ENCODE measurements around the gene UGDH. TPM values are rescaled to one million over a fixed set of nuclear protein-coding genes. Genes with fewer than 3 reads are reported as not detected.
A peak's percentile ranks its signal among the peaks of the same experiment; 100 is the strongest.

Gene UGDH
- total RNA-seq, 1 donor = 277 TPM

DNA sequence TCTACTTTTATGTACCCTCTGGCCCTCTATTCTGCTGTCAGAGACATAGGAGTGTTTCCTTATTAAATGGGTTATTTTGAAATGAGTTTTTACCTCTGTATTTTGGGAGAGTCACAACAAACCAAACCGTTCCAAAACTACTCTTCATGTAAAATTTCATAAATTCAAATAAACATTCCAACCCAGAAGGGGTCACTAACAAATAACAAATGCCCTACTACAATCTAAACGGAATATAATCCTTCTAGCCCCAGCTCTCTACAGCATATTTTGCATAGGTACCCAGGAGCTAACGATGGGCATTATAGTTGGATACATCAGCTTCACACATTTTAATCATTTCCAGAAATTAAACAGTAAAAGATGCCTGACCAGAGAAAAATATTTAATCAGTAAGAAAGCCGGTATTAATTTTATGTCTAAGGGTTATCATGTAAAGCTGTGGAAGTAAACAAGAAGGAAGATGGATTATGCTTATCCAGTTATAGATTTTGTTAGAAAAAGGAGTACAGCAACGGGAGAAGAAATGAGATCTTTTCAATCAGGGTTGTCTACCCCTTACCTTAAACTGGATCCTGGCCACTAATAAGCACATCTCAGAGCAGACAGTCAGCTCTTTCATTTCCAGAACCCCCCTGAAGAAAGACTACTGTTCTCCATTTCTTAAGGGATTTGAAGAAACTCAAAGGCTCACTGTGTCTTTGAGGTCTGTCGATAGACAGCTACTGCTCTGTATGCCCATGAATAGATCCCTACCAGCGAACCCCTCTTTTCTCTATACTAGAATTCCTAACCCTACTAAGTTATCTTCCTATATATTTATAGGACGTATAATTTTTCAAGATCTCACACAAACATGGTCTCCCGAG, 1.2 kb downstream of the UGDH start:
- TF ChIP-seq, protein P1, sequence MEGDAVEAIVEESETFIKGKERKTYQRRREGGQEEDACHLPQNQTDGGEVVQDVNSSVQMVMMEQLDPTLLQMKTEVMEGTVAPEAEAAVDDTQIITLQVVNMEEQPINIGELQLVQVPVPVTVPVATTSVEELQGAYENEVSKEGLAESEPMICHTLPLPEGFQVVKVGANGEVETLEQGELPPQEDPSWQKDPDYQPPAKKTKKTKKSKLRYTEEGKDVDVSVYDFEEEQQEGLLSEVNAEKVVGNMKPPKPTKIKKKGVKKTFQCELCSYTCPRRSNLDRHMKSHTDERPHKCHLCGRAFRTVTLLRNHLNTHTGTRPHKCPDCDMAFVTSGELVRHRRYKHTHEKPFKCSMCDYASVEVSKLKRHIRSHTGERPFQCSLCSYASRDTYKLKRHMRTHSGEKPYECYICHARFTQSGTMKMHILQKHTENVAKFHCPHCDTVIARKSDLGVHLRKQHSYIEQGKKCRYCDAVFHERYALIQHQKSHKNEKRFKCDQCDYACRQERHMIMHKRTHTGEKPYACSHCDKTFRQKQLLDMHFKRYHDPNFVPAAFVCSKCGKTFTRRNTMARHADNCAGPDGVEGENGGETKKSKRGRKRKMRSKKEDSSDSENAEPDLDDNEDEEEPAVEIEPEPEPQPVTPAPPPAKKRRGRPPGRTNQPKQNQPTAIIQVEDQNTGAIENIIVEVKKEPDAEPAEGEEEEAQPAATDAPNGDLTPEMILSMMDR (IDR thresholded peaks at IDR 0.05; ENCODE audit: extremely low read depth, low read depth, low read length) = no peak
- DNase-seq (ENCODE audit: insufficient read length, low spot score, missing footprints) = peak; percentile 13
- Histone ChIP-seq H4K20me1 (ENCODE audit: insufficient read depth, low read length) (peaks cover 26% of the 10 kb centered on the region), H3K27me3 (ENCODE audit: insufficient read depth, low read length) (no peaks in the 10 kb centered on the region), H3K4me2 (ENCODE audit: insufficient read depth, low read length) (peak overlapping the region; percentile 94), H2AFZ (ENCODE audit: low read length) (no peak overlapping the region), H3K4me3 (ENCODE audit: insufficient read depth, low read length) (peak overlapping the region; percentile 94), H3K36me3 (ENCODE audit: insufficient read depth, low read length) (peaks cover 20% of the 10 kb centered on the region), H3K27ac (ENCODE audit: low read depth, low read length) (peak overlapping the region; percentile 94), H3K79me2 (ENCODE audit: insufficient read depth, low read length) (peaks cover 70% of the 10 kb centered on the region), H3K4me1 (ENCODE audit: insufficient read depth, low read length) (peaks cover 46% of the 10 kb centered on the region), H3K9me3 (ENCODE audit: low read depth, low read length) (no peaks in the 10 kb centered on the region)

- Histone ChIP-seq H3K36me3 (ENCODE audit: insufficient read depth, low read length) (peaks cover 33% of the 10 kb centered on the region), H3K79me2 (ENCODE audit: insufficient read depth, low read length) (peaks cover 82% of the 10 kb centered on the region), H3K4me1 (ENCODE audit: insufficient read depth, low read length) (peaks cover 49% of the 10 kb centered on the region), H3K27ac (ENCODE audit: low read depth, low read length) (peak overlapping the region; percentile 92), H3K27me3 (ENCODE audit: insufficient read depth, low read length) (no peaks in the 10 kb centered on the region), H3K9me3 (ENCODE audit: low read depth, low read length) (no peaks in the 10 kb centered on the region), H3K4me2 (ENCODE audit: insufficient read depth, low read length) (peak overlapping the region; percentile 94), H3K4me3 (ENCODE audit: insufficient read depth, low read length) (peak overlapping the region; percentile 94), H2AFZ (ENCODE audit: low read length) (no peak overlapping the region), H4K20me1 (ENCODE audit: insufficient read depth, low read length) (peaks cover 31% of the 10 kb centered on the region)
- TF ChIP-seq, protein P1 (IDR thresholded peaks at IDR 0.05; ENCODE audit: extremely low read depth, low read depth, low read length) = no peak
- peak; percentile 22 for DNase-seq (ENCODE audit: insufficient read length, low spot score, missing footprints)
These were observed 2.9 kb downstream of the UGDH start for GRCh38 chr4:39524161-39524957.

- peak overlapping the region; percentile 94 for H3K4me2 ChIP-seq (ENCODE audit: insufficient read depth, low read length)
- H3K4me1 ChIP-seq (ENCODE audit: insufficient read depth, low read length) = peaks cover 44% of the 10 kb centered on the region
- TF ChIP-seq, protein P1 (IDR thresholded peaks at IDR 0.05; ENCODE audit: extremely low read depth, low read depth, low read length) = no peak
- H3K4me3 ChIP-seq (ENCODE audit: insufficient read depth, low read length) = peak overlapping the region; percentile 44
- DNase-seq (ENCODE audit: insufficient read length, low spot score, missing footprints) = no peak
- H3K27ac ChIP-seq (ENCODE audit: low read depth, low read length) = peak overlapping the region; percentile 92
- H3K27me3 ChIP-seq (ENCODE audit: insufficient read depth, low read length) = no peaks in the 10 kb centered on the region
- no peak overlapping the region for H2AFZ ChIP-seq (ENCODE audit: low read length)
- H3K36me3 ChIP-seq (ENCODE audit: insufficient read depth, low read length) = peaks cover 54% of the 10 kb centered on the region
- H4K20me1 ChIP-seq (ENCODE audit: insufficient read depth, low read length) = peaks cover 35% of the 10 kb centered on the region
- H3K9me3 ChIP-seq (ENCODE audit: low read depth, low read length) = no peaks in the 10 kb centered on the region
- H3K79me2 ChIP-seq (ENCODE audit: insufficient read depth, low read length) = peaks cover 95% of the 10 kb centered on the region
These were observed 5.2 kb downstream of the UGDH start for GRCh38 chr4:39522068-39522467.
